ENCODE data around the gene FBXW12.

DNA sequence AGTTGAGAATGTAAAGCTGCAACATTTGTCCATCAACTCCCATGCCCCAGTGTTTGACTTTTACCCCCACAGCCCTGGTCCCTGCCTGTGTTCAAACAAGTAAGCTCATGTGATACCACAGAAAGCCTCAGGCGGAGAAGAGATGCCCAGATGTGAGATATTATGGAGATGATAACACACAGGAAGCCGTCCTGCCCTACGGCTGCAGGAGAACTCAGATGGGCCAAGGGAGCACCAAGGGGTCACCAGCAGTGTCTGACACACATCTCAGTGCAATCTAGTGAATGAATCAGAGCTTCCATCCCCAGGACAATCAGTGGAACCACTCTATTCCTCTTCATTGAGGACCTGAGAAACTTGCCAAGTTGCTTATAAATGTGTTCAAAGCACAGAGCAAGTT, 24.5 kb upstream of the FBXW12 start:
- TF ChIP-seq, protein P1, sequence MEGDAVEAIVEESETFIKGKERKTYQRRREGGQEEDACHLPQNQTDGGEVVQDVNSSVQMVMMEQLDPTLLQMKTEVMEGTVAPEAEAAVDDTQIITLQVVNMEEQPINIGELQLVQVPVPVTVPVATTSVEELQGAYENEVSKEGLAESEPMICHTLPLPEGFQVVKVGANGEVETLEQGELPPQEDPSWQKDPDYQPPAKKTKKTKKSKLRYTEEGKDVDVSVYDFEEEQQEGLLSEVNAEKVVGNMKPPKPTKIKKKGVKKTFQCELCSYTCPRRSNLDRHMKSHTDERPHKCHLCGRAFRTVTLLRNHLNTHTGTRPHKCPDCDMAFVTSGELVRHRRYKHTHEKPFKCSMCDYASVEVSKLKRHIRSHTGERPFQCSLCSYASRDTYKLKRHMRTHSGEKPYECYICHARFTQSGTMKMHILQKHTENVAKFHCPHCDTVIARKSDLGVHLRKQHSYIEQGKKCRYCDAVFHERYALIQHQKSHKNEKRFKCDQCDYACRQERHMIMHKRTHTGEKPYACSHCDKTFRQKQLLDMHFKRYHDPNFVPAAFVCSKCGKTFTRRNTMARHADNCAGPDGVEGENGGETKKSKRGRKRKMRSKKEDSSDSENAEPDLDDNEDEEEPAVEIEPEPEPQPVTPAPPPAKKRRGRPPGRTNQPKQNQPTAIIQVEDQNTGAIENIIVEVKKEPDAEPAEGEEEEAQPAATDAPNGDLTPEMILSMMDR (IDR thresholded peaks at IDR 0.05) = no peak
- TF ChIP-seq POLR2AphosphoS5 (IDR thresholded peaks at IDR 0.05; ENCODE audit: insufficient read depth in 1 of 2, low read depth in 1 of 2) = no peak
